HG03108 (cell line): ENCODE data around the gene MICA.
"Not testable (repeated sequence)": the region's sequence is repeated elsewhere in the genome, so short reads cannot be mapped to it uniquely, and the experiment has no call there.

Experiments used
- ATAC-seq: cut with Tn5 transposase; IDR thresholded peaks from one replicate; pipeline ENCODE4 v1.9.1; 2021; ENCODE audit warnings: moderate library complexity; ENCODE audit not compliant: unreplicated experiment

Gene MICA

DNA sequence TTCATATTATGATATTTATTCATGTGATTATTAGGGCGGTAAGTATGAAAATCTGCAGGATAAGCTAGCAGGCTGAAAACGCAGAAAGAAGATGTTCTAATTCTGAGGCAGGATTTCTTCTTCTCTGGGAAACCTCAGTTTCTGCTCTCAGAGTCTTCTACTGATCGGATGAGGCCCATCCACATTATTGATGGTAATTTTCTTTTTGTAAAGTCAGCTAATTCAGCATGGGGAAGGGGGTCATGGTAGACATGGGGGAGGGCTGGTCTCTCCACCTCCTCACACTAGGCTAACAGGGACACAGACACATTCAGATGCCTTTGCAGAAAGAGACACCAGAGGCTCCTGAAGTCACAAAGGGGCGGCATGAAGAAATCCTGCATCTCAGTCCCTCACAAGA is 21.7 kb upstream of the MICA start:
- ATAC-seq: no peak

DNA sequence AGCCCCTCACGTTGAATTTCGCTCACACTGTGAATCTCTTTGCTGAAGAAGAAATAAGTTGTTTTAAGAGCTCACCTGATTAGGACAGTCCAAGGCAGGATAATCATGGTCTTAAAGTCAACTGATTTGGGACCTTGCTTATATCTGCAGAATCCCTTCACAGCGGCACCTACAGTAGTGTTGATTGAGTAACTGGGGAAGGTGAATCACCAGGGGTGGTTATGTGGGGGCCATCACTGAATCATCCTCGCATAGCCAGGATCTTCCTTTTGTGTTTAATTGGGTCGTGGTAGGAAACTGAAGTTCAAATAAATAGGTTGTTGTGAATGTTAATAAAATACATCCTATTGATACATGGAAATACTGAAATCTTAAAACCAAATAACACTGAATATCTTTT is 20.2 kb upstream of the MICA start:
- no peak for ATAC-seq

DNA sequence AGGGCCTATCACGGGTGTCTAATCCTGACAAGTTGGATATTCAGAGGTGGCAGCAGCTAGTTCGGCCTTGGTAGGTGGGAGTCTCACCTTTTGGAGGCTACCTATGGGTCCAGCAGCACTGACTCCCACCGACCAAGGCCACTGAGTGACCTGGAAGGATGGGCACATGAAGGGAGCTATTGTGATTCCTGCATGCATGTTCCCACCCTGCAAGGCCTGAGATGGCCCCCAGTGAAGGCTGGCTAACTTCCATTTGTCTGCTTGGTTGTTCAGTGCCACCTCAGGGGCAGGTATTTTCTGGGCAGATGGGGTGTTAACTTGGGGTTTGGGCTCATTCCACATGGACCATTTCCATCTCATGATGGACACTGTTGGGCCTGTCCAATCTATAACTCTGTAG is 18.4 kb upstream of the MICA start:
- ATAC-seq: no peak

DNA sequence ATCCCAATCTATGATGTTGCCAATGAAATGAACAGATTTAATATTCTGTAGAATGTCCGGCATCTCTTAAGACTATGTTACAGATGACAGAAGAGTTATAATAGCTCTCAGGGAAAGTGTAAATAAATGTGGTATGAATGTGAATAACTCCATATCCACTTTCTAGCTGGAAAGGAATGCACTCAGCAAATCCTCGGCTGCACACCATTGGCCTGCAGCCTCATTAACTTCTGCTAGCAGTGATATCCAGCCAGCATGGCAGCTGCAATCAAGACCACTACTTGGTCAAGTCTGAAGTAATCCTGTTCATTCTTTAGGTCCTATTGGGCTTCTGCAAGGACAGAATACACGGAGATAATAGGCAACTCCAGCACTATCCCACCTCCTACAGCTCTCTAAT is 17.3 kb upstream of the MICA start:
- ATAC-seq: no peak

DNA sequence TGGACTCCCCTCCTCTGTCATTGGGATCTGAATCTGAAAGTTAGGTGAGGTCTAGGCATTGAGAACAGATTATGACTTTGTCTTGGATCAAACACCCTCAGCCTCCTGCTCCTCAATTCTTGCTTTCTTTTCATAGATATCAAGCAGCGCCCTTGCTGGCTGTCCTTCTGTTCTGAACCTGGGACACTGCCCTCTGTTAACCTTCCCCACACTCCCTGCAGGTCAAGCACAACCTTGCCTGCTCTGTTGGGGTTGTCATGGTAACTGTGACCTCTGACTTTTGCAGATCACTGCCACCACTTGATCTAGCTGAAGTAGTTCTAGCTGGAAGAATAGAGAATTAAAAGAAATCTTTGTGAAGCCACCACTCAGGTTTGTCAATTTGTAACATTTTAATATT is 16.4 kb upstream of the MICA start:
- no peak for ATAC-seq

DNA sequence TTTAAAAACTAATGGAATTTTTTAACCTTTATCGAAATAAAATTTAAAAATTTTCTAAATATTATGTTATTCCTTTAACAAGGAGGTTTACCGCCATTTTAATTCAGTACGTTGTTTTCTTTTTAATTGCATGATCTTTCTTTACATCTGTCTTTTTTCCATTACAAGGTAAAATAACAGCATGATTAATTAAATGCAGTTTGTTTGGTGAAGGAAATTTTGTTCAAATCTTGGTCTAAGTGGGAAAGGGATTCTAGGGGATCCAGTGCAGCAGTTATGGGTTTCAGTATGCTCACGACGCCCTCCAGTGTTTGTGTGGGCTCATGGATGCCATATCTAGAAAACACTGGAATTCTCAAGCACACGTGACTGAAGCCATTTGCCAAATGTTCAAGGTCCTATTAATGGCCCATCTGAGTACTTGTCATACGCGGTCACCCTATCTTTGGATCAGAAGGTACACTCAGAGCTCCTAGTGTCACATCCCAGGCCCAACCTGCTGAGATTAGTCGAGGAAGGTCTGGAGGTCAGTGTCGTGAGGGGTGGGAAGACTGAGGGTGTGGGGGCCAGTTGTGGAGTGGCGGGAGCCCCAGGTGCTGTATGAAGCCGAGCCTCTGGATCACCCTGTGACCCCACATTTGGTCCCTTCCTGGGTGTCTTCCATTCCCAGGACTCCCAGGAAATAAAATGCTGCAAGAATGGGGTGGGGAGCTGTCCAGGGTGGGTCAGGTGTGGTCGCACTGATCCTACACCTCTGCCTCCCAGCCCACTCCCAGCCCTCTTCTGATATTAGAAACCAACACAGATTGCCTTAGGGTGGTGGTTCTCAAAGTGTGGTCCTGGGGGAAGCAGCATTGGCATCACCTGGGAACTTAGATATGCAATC is 14.2 kb upstream of the MICA start:
- ATAC-seq: not testable (repeated sequence)

DNA sequence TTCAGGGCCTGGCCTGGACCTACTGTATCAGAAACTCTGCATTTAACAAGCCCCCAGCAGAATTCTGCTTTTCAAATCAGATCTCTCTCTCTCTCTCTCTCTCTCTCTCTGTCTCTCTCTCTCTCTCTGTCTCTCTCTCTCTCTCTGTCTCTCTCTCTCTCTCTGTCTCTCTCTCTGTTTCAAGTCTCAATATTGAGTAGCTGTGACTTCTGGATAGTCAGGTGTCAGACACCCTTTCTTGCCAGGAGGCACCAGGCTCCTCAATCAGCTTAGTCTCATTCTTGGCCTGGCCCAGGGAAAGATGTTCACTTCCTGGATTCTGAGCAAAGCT is 13.6 kb upstream of the MICA start:
- ATAC-seq: not testable (repeated sequence)

DNA sequence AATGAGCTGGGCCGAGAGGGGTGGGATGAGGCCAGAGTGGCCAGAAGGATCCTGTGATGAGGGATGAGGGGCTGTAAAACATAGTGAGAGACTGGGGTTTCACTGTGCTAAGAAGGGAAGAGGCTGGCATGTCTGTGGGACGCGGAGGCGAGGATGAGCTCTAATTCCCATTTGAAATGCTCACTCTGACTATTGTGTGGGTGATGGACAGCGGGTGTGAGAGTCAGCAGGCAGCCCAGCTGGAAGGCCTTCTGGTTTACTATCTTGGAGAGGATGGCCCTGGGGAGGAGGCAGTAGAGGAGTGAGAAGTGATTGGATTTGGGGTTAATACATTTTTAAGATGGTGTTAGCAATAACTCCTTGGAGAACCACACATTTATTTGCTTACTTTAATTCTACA is 9.5 kb upstream of the MICA start:
- ATAC-seq: no peak

DNA sequence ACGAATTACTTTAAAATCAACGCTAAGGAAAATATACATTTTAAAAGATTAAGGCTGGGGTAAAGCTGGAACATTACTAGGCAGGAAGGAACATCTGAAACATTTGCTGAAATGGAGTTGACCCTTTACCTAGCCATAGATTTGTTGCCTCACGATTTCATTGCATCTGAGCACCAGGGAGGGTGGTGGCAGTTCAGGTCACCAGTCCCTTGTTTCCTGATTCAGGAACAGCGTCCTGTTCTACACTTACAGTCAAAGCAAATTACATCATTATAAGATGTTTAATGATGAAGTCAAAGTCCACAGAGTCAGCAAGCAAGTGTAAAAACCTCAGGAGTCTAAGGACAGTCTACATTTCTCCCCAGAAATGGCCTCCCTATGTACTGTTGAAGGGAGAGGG is 9.0 kb upstream of the MICA start:
- no peak for ATAC-seq

DNA sequence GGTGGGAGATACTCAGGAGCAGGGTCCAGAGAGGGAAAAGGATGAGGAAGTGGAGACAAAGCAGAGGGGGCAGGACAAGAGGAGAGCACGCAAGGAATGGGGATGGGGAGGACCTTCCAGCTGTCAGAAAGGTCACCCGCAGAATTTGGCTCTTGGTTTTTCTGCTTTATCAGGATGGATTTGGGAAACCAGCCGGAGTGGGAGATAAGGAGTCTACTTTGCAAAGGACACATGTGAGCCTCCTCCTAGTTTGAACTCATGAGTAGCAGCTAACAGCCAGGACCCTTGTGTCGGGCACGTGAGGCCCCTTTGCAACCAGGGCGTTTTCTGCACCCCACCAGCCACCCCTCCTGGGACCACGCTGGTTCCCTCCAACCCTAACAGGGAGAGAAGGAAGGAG is 7.6 kb upstream of the MICA start:
- ATAC-seq: no peak

DNA sequence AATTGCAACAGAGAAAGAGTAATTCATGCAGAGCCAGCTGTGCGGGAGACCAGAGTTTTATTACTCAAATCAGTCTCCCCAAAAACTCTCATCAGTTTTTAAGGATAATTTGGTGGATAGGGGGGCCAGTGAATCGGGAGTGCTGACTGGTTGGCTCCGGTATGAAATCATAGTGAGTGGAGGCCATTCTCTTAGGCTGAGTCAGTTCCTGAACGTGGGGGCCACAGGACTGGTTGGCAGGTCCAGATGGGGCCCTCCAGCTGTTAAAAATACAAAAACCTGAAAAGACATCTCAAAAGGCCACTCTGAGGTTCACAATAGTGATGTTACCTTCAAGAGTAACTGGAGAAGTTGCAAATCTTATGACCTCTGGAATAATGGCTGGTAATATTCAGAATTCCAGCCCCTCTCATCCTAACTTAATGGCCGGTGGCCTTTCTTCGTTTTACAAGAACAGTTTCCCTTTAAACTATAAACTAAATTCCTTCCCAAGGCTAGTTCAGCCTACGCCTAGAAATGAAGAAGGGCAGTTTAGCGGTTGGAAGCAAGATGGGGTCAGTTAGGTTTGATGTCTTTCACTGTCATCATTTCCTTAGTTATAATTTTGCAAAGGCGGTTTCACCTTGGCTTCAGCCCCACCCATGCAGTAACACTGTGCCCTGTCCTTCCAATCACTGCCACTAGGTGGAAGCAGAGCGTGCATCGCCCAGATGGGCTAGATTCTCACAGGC is 6.8 kb upstream of the MICA start:
- no peak for ATAC-seq

DNA sequence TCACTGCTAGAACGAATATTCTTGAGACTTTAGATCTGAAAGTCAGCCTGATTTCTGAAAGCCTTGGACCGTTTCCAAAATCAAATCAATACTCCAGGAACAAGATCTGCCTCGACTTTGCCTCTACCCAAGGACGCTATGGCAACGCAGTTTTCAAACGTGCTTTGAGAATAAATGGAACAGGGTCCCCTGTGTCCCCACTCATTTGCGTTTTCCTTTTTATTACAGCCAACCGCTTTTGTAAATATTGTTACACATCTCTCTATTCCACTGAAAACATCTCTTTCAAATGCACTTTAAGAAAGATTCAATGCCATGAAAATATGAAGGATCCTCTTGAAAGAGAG is 6.3 kb upstream of the MICA start:
- not testable (repeated sequence) for ATAC-seq

DNA sequence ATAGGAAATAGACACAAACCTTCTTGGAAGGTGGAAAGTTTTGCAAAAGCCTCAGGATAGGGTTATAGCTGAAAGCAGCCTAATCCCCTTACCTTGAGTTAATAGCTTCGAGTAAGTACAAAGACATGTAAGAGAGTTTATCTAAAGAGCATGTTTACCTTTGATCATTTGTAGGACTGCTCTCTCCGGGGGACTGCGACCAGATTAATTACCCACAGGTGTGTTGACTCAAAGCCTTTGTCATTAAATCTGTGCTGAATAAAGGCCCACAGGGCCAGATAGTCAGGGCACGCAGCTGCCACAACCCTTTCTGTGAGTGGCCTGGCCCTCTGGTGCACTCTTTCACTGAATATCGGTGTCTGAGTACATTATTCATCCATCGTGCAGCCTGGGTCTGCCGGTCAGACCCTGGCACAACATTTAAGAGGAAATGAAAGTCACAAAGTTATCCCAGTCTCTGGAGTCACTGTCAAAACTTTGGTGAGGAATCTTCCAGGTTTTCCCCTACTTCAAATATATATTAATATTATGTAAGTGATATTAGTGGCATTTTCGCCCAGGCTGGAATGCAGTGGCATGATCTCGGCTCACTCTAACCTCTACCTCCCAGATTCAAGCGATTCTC is 5.4 kb upstream of the MICA start:
- ATAC-seq: no peak

DNA sequence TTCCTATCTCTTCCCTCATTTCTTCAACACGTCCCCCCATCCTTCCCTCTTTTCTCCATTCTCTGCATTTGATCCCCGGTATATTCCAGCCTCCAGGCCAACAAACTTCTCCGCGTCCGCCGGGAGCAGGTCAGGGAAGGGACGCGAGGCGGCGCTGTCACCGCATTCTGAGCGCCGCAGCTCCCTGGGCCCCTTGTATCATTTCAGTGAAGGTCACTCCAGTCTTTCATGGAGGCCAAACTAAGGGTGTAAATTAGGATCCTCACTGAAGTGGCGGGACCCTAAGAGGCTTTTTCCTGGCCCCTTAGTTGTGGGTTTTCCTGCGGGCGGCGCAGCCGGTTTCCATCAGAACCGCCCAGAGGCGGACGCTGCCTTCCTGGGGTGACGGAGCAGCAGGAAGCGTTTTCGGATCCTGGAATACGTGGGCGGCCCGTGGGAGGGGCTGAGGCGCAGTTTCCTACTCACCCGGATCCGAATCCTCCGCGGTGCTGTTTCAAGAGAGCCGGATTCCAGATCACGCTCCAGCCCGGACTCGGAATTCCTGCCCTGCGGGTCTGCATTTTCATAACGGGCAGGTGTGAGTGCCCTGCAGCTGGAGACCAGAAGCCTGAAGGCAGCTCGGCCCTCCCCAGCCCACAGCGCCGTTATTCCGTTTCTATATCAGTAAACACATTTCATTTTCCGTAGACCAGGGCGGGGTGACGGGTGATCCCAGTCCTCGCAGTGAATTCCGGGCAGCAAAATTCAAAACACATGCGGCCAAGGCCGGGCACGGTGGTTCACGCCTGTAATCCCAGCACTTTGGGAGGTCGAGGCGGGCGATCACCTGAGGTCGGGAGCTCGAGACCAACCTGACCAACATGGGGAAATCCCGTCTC is 3.6 kb upstream of the MICA start:
- no peak for ATAC-seq

DNA sequence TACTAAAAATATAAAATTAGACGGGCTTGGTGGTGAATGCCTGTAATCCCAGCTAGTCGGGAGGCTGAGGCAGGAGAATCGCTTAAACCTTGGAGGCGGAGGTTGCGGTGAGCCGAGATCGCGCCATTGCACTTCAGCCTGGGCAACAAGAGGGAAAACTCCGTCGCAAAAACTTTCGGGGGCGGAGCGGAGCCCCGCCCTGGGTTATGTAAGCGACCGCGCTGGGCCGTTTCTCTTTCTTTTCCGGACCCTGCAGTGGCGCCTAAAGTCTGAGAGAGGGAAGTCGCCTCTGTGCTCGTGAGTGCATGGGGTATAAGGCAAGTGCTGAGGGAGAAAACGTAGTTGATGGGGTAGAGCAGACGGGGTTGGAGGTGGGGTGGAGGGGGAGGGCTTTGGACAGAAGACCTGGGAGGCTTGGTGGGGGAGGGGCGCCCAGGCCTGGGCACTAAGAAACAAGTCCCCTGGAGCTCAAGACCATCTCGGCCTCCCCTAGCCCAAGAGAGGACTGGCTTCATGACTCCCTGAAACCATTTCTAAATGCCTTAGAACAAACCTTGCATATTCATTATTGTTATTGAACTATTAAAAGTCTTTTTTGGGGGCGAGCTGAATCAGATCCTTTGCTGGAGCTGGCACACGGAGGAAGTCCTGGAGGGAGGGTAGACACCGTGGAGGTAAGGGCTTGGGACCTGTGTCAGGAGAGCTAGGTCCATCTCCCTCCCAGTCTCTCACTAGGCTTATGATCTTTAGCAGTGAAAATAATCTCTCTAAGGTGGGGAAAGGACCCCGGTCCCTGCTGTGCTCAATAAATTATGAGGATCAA is 2.7 kb upstream of the MICA start:
- no peak for ATAC-seq

DNA sequence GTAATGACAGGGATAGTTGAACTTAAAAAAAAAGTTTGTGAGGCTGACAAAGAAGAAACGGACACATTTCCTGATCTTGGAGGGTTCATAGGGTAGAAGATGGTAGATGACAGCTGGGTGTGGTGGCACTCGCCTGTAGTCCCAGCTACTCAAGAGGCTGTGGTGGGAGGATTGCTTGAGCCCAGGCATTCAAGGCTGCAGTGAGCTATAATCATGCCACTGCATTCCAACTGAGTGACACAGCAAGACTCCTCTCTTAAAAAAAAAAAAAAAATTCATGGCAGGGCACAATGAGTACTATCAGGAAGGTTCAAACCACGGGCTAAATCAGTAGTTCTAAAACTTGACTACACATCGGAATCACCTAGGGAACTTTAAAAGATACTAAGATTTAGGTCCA is 2.0 kb upstream of the MICA start:
- ATAC-seq: no peak

DNA sequence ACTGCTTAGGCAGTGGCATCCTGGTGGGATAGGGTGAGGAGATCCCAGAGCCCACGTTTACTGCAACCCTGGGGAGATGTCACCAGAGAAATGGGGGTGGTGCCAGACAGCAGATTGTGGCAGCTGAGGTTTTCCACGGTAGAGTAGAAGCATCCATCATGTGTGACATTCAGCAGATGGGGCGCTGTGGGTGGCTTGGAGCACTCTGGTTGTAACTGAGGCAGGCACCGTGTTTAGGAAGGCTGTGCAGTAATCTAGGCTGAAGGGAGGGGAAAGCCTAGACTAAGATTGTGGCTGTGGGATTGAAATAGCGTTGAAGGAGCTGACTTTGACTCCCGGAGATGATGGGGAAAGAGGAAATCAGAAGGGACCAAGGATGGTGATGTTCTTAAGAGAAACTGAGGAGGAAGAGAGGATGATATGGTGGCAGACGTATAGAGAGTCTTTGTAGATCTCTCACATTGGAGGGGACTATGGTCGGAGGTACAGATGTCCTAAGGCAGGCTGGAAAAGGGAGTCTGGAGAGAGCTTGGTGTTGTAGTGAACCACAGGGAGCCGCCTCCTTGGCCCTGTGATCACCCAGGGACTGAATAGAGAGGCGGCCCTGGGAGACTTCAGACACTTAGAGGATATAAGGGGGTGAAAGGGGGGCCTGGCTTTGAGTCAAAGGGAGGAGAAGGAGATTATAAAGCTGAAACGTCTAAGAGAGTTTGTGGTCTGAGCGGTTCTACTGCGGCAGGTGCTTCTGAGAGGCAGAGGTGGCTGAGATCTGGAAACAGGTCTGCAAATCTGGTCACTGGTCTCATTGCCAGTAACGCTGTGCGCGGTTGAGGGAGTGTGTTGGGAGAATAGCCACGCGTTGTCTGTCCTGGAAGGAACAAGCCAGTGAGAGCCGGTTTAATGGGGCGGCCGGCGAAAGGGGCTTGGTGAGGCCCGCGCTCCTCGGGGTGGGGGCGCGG is 792 bp upstream of the MICA start:
- no peak for ATAC-seq

DNA sequence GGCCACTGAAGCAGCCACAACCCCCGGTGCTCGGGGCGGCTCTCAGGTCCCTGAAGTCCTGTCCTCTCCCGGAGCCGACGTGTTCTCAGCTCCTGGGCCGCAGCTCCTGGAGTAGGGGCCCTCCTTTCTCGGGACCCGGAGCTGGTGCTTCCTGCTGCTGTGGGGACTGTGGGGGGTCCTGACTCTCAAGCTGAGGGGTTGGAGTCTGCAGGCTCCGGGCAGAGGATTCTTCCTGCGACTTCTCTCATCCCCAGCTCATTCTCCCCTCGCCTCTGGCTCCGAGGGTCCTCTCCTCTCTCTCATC is 618 bp downstream of the MICA start:
- ATAC-seq: not testable (repeated sequence)

DNA sequence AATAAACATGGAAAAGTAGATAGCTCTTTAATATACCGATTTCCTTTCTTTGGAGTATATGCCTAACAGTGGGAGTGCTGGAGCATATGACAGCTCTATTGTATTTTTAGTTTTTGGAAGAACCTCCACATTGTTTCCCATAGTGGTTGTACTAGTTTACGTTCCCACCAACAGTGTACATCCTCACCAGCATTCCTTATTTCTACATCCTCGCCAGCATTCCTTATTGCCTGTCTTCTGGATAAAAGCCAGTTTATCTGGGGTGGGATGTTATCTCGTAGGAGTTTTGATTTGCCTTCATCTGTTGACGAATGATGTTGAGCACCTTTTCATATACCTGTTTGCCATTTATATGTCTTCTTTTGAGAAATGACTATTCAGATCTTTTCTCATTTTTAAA is 2.6 kb downstream of the MICA start:
- no peak for ATAC-seq
